Mesendoderm (in vitro differentiated cells): ENCODE measurements around the gene B4GALNT3.

Experiments used
- DNase-seq: peaks from one replicate; pipeline ENCODE4 v3.0.0; 2013
- H2AK5ac ChIP-seq: 2 replicates; pipeline ENCODE4 v1.6.1; 2013; ENCODE audit warnings: low read length, inconsistent platforms
- H2BK120ac ChIP-seq: 2 replicates; pipeline ENCODE4 v1.6.1; 2013; ENCODE audit warnings: low read depth, mild to moderate bottlenecking, low read length, moderate library complexity, mixed read lengths
- H2BK15ac ChIP-seq: replicated peaks from 2 replicates; pipeline ENCODE4 v1.6.1; 2013; ENCODE audit warnings: low read depth, mild to moderate bottlenecking, moderate library complexity
- H2BK5ac ChIP-seq: 2 replicates; pipeline ENCODE4 v1.6.1; 2013; ENCODE audit warnings: low read length, inconsistent platforms
- H3K18ac ChIP-seq: 2 replicates; pipeline ENCODE4 v1.6.1; 2013; ENCODE audit warnings: mild to moderate bottlenecking, low read length, mixed read lengths
- H3K23ac ChIP-seq: one replicate; pipeline ENCODE4 v1.6.1; 2013; ENCODE audit warnings: low read length
- H3K27ac ChIP-seq: 2 replicates; pipeline ENCODE4 v1.5.1; 2013; ENCODE audit warnings: low read depth, mild to moderate bottlenecking, inconsistent platforms, low read length, moderate library complexity
- H3K27me3 ChIP-seq: 2 replicates; pipeline ENCODE4 v1.6.1; 2013; ENCODE audit warnings: low read length, control low read depth, mild to moderate bottlenecking, inconsistent platforms; ENCODE audit not compliant: insufficient read depth, poor library complexity
- H3K36me3 ChIP-seq: 2 replicates; pipeline ENCODE4 v1.6.1; 2013; ENCODE audit warnings: low read length, inconsistent platforms; ENCODE audit not compliant: control insufficient read depth, insufficient read depth
- H3K4ac ChIP-seq: one replicate; pipeline ENCODE4 v1.6.1; 2013; ENCODE audit warnings: low read depth, mild to moderate bottlenecking, low read length, moderate library complexity
- H3K4me1 ChIP-seq: 2 replicates; pipeline ENCODE4 v1.6.1; 2013; ENCODE audit warnings: low read depth, low read length, inconsistent platforms; ENCODE audit not compliant: control insufficient read depth
- H3K4me2 ChIP-seq: 2 replicates; pipeline ENCODE4 v1.6.1; 2013; ENCODE audit warnings: low read length
- H3K4me3 ChIP-seq: 2 replicates; pipeline ENCODE4 v1.5.1; 2013; ENCODE audit warnings: mild to moderate bottlenecking, low read length
- H3K56ac ChIP-seq: one replicate; pipeline ENCODE4 v1.6.1; 2013; ENCODE audit warnings: low read length
- H3K79me1 ChIP-seq: 2 replicates; pipeline ENCODE4 v1.6.1; 2013; ENCODE audit warnings: low read length, inconsistent platforms
- H3K79me2 ChIP-seq: 2 replicates; pipeline ENCODE4 v1.6.1; 2013; ENCODE audit warnings: mild to moderate bottlenecking, low read length; ENCODE audit not compliant: control insufficient read depth, insufficient read depth
- H3K9ac ChIP-seq: 2 replicates; pipeline ENCODE4 v1.6.1; 2013; ENCODE audit warnings: low read length, inconsistent platforms
- H4K5ac ChIP-seq: one replicate; pipeline ENCODE4 v1.6.1; 2013; ENCODE audit warnings: low read length
- H4K8ac ChIP-seq: one replicate; pipeline ENCODE4 v1.6.1; 2013; ENCODE audit warnings: low read depth, mild to moderate bottlenecking, control low read depth, low read length, moderate library complexity
- WGBS: extraction: QIAGEN DNeasy Blood & Tissue Kit; methylation state at CpG from one replicate; pipeline ENCODE4 v1.1.7; 2013; ENCODE audit warnings: low lambda C conversion rate, missing lambda C conversion rate; ENCODE audit not compliant: insufficient coverage; ENCODE audit errors: extremely low coverage; 5-methylcytosine and 5-hydroxymethylcytosine counted together

The B4GALNT3 gene

DNA sequence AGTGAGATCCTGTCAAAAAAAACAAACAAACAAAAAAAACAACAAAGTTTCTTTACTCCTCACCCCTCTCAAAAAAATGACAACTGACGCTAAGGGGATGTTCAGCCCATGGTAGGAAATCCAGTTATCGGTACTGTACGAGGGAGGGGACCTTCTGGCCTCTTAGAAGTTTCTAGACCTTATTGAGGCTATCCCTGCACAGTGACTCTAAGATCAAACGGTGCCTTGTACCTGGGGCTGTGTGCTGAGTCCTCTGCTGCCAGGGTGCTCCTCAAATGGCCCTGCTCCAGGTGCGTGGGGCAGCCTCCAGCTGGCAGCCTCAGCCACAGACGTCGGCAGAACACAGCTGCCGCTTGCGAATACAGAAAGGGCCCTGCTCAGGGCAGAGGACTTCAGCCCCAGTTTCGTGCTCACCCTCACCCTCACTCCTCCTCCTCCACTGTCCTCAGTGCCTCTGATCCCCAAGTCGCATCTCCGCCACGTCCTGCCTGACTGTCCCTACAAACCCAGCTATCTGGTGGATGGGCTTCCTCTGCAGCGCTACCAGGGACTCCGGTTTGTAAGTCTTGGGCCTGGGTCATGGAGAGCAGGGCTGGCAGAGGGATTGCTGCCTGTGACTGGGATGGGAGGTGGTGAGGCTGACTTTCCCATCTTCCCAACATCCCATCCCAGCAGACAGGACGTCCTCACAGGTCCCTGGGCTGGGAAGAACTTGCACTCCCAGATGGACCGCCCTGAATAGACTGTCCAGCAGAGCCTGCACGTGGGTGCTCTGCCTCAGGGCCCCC lies 90.9 kb downstream of the B4GALNT3 start:
- H3K18ac ChIP-seq: no peak overlapping the region
- H3K23ac ChIP-seq: no peak overlapping the region
- H4K8ac ChIP-seq: no peak overlapping the region
- no CpG with 5 or more reads among the region's 18 CpGs for WGBS
- no peak overlapping the region for H3K56ac ChIP-seq
- no peak overlapping the region for H2BK15ac ChIP-seq
- H3K36me3 ChIP-seq: no peaks in the 10 kb centered on the region
- no peak overlapping the region for H3K4me3 ChIP-seq
- no peak overlapping the region for H2AK5ac ChIP-seq
- no peaks in the 10 kb centered on the region for H3K27me3 ChIP-seq
- no peaks in the 10 kb centered on the region for H3K79me1 ChIP-seq
- DNase-seq: no peak
- no peak overlapping the region for H3K4me2 ChIP-seq
- no peak overlapping the region for H3K4ac ChIP-seq
- no peak overlapping the region for H4K5ac ChIP-seq
- no peaks in the 10 kb centered on the region for H3K4me1 ChIP-seq
- H3K79me2 ChIP-seq: no peaks in the 10 kb centered on the region
- H2BK5ac ChIP-seq: no peak overlapping the region
- no peak overlapping the region for H2BK120ac ChIP-seq
- H3K9ac ChIP-seq: no peak overlapping the region
- H3K27ac ChIP-seq: no peak overlapping the region

DNA sequence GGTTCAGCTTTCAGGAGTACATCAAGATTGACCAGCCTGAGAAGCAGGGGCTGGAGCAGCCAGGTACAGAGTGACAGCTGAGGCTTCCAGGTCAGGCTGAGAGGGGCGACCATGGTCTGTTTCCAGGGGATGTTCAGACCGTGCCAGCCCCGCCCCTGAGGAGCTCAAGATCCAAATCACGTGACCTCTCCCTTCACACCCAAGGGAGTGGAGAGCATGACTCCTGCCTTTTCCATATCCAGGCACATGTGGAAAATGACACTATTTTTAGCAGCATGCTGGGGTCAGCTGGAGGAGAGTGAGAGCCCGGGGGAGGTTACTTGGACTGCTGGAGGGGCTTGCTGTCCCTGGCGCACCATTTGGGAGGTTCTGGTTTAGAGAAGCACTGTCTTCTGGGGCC lies 92.7 kb downstream of the B4GALNT3 start:
- Histone ChIP-seq H3K79me1 (no peaks in the 10 kb centered on the region), H3K18ac (no peak overlapping the region), H3K27me3 (no peaks in the 10 kb centered on the region), H3K36me3 (no peaks in the 10 kb centered on the region), H3K4me1 (no peaks in the 10 kb centered on the region), H2AK5ac (no peak overlapping the region), H3K56ac (no peak overlapping the region), H3K23ac (no peak overlapping the region), H2BK15ac (no peak overlapping the region), H2BK120ac (no peak overlapping the region), H4K8ac (no peak overlapping the region), H3K4me3 (no peak overlapping the region), H3K4me2 (no peak overlapping the region), H2BK5ac (no peak overlapping the region), H4K5ac (no peak overlapping the region), H3K79me2 (no peaks in the 10 kb centered on the region), H3K27ac (no peak overlapping the region), H3K9ac (no peak overlapping the region), H3K4ac (no peak overlapping the region)
- WGBS: no CpG with 5 or more reads among the region's 6 CpGs
- DNase-seq: no peak

DNA sequence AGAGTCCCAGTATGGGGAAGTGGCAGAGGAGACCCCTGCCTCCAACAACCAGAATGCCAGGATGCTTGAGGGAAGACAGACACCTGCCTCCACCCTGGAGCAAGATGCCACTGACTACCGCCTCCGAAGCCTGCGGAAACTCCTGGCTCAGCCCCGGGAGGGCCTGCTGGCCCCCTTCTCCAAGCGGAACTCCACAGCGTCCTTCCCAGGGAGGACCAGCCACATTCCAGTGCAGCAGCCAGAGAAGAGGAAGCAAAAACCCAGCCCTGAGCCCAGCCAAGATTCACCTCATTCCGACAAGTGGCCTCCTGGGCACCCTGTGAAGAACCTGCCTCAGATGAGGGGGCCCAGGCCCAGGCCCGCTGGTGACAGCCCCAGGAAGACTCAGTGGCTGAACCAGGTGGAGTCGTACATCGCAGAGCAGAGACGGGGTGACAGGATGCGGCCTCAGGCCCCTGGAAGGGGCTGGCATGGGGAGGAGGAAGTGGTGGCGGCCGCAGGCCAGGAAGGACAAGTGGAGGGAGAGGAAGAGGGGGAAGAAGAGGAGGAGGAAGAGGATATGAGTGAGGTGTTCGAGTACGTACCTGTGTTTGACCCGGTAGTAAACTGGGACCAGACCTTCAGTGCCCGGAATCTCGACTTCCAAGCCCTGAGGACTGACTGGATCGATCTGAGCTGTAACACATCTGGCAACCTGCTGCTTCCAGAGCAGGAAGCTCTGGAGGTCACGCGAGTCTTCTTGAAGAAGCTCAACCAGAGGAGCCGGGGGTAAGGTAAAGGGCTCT lies 93.7 kb downstream of the B4GALNT3 start:
- Histone ChIP-seq H3K4me2 (no peak overlapping the region), H3K27ac (no peak overlapping the region), H3K79me2 (no peaks in the 10 kb centered on the region), H4K8ac (no peak overlapping the region), H4K5ac (no peak overlapping the region), H3K4me1 (no peaks in the 10 kb centered on the region), H2BK5ac (no peak overlapping the region), H3K4ac (no peak overlapping the region), H3K79me1 (no peaks in the 10 kb centered on the region), H2AK5ac (no peak overlapping the region), H3K36me3 (no peaks in the 10 kb centered on the region), H3K9ac (no peak overlapping the region), H2BK120ac (no peak overlapping the region), H3K18ac (no peak overlapping the region), H3K27me3 (no peaks in the 10 kb centered on the region), H2BK15ac (no peak overlapping the region), H3K56ac (no peak overlapping the region), H3K4me3 (no peak overlapping the region), H3K23ac (no peak overlapping the region)
- WGBS: no CpG with 5 or more reads among the region's 23 CpGs
- no peak for DNase-seq

DNA sequence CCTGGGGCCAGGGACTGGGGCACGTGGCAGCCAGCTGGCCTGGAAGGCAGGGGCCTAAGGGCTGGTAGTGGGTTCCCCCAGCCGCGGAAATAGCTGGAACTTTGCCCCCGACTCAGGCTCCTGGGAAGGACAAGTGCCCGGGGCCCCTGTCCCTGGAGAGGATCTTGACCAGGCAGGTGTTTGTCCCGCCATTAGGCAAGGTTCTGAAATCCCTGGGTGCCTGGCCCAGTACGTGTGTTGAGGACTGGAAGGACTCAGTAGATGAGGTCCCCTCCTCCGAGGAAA lies 94.2 kb downstream of the B4GALNT3 start:
- H3K4ac ChIP-seq: no peak overlapping the region
- no peaks in the 10 kb centered on the region for H3K27me3 ChIP-seq
- no peak overlapping the region for H2BK5ac ChIP-seq
- no peaks in the 10 kb centered on the region for H3K36me3 ChIP-seq
- H2BK120ac ChIP-seq: no peak overlapping the region
- no peak overlapping the region for H3K4me2 ChIP-seq
- no peaks in the 10 kb centered on the region for H3K79me1 ChIP-seq
- H3K56ac ChIP-seq: no peak overlapping the region
- H3K23ac ChIP-seq: no peak overlapping the region
- DNase-seq: no peak
- H2AK5ac ChIP-seq: no peak overlapping the region
- no peak overlapping the region for H4K8ac ChIP-seq
- H3K79me2 ChIP-seq: no peaks in the 10 kb centered on the region
- no peak overlapping the region for H2BK15ac ChIP-seq
- H3K18ac ChIP-seq: no peak overlapping the region
- WGBS: no CpG with 5 or more reads among the region's 8 CpGs
- H3K4me1 ChIP-seq: no peaks in the 10 kb centered on the region
- H3K27ac ChIP-seq: no peak overlapping the region
- no peak overlapping the region for H3K9ac ChIP-seq
- H4K5ac ChIP-seq: no peak overlapping the region
- no peak overlapping the region for H3K4me3 ChIP-seq

DNA sequence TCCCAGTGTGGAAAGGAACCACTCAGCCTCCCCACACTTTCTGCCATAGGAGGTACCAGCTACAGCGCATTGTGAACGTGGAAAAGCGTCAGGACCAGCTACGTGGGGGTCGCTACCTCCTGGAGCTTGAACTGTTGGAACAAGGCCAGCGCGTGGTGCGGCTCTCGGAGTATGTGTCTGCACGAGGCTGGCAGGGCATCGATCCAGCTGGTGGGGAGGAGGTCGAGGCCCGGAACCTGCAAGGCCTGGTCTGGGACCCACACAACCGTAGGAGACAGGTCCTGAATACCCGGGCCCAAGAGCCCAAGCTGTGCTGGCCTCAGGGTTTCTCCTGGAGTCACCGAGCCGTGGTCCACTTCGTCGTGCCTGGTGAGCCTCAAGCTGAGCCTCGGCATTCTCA lies 96.8 kb downstream of the B4GALNT3 start:
- Histone ChIP-seq H3K4me2 (no peak overlapping the region), H3K27ac (no peak overlapping the region), H4K8ac (no peak overlapping the region), H2BK15ac (no peak overlapping the region), H3K79me1 (no peaks in the 10 kb centered on the region), H3K56ac (no peak overlapping the region), H2BK120ac (no peak overlapping the region), H3K79me2 (no peaks in the 10 kb centered on the region), H3K23ac (no peak overlapping the region), H3K4me3 (no peak overlapping the region), H3K27me3 (no peaks in the 10 kb centered on the region), H4K5ac (no peak overlapping the region), H3K36me3 (no peaks in the 10 kb centered on the region), H2BK5ac (no peak overlapping the region), H2AK5ac (no peak overlapping the region), H3K4me1 (no peaks in the 10 kb centered on the region), H3K18ac (no peak overlapping the region), H3K4ac (no peak overlapping the region), H3K9ac (no peak overlapping the region)
- no CpG with 5 or more reads among the region's 20 CpGs for WGBS
- DNase-seq: no peak
